Adipose tissue (tissue), 3 donors: ENCODE data around the gene CITED4. TPM values are rescaled to one million over a fixed set of nuclear protein-coding genes. Genes with fewer than 3 reads are reported as not detected.

Experiments used
- H3K27ac ChIP-seq: one replicate; pipeline ENCODE4 v1.5.1; 2013; ENCODE audit warnings: low read depth, low read length
- WGBS, 3 donors: extraction: QIAGEN DNeasy Blood & Tissue Kit; methylation state at CpG; one replicate each; pipeline ENCODE4 v1.1.7; 2013; 5-methylcytosine and 5-hydroxymethylcytosine counted together
- polyA plus RNA-seq, 3 donors: library from polyadenylated mRNA; stranded (reverse); fragments of 200-250 nt; gene quantifications; one replicate each; pipeline ENCODE4 v1.2.3, GENCODE V29; 2013
- donor health status: healthy with polysubstance abuse.
- donor health status: Bipolar disorder and iron deficiency.
- donor health status: healthy.

Gene CITED4
- polyA plus RNA-seq, 3 donors = 6.0 to 20.4 (median 10.2) TPM

- no peak overlapping the region for H3K27ac ChIP-seq
- 69 to 75% (median 69%) methylated on average over 2 of the region's 2 CpGs for WGBS, 3 donors
Observed at GRCh38 chr1:40890771-40891170, 28.6 kb upstream of the CITED4 start.

GRCh38 chr1:40887652-40888051 is 25.5 kb upstream of the CITED4 start:
- H3K27ac ChIP-seq = no peak overlapping the region
- WGBS, 3 donors = 90 to 97% (median 94%) methylated on average over 6 of the region's 6 CpGs

- H3K27ac ChIP-seq = no peak overlapping the region
- 76 to 87% (median 84%) methylated on average over 1 of the region's 1 CpG for WGBS, 3 donors
Observed at GRCh38 chr1:40887012-40887378, 24.8 kb upstream of the CITED4 start.

- WGBS, 3 donors = 68 to 85% (median 80%) methylated on average over 7 of the region's 7 CpGs
- H3K27ac ChIP-seq = no peak overlapping the region
Observed at GRCh38 chr1:40886318-40887011, 24.3 kb upstream of the CITED4 start.

GRCh38 chr1:40884055-40884795 is 22.1 kb upstream of the CITED4 start:
- H3K27ac ChIP-seq = no peak overlapping the region
- WGBS, 3 donors = 25% methylated on average over 65 to 73 of the region's 73 CpGs

- H3K27ac ChIP-seq = no peak overlapping the region
- WGBS, 3 donors = 83 to 90% (median 89%) methylated on average over 6 of the region's 6 CpGs
Observed at GRCh38 chr1:40880813-40881549, 18.8 kb upstream of the CITED4 start.

GRCh38 chr1:40879482-40880175 is 17.5 kb upstream of the CITED4 start:
- no peak overlapping the region for H3K27ac ChIP-seq
- 90 to 95% (median 91%) methylated on average over 11 of the region's 11 CpGs for WGBS, 3 donors

GRCh38 chr1:40878906-40879305 is 16.7 kb upstream of the CITED4 start:
- H3K27ac ChIP-seq = no peak overlapping the region
- 95 to 100% (median 98%) methylated on average over 2 of the region's 2 CpGs for WGBS, 3 donors

- WGBS, 3 donors = 12 to 40% (median 21%) methylated on average over 4 of the region's 4 CpGs
- H3K27ac ChIP-seq = no peak overlapping the region
Observed at GRCh38 chr1:40877698-40878097, 15.5 kb upstream of the CITED4 start.

- no peak overlapping the region for H3K27ac ChIP-seq
- WGBS, 3 donors = 85 to 91% (median 89%) methylated on average over 1 of the region's 1 CpG
Observed at GRCh38 chr1:40876891-40877290, 14.7 kb upstream of the CITED4 start.

GRCh38 chr1:40876436-40876761 is 14.2 kb upstream of the CITED4 start:
- H3K27ac ChIP-seq = no peak overlapping the region
- 87 to 94% (median 87%) methylated on average over 2 of the region's 2 CpGs for WGBS, 3 donors

GRCh38 chr1:40873863-40874472 is 11.8 kb upstream of the CITED4 start:
- no peak overlapping the region for H3K27ac ChIP-seq
- WGBS, 3 donors = 94 to 99% (median 95%) methylated on average over 7 of the region's 7 CpGs

- WGBS, 3 donors = 73 to 89% (median 77%) methylated on average over 3 of the region's 3 CpGs
- no peak overlapping the region for H3K27ac ChIP-seq
Observed at GRCh38 chr1:40872276-40872675, 10.1 kb upstream of the CITED4 start.

- H3K27ac ChIP-seq = no peak overlapping the region
- 87 to 96% (median 93%) methylated on average over 2 of the region's 2 CpGs for WGBS, 3 donors
Observed at GRCh38 chr1:40870135-40870728, 8.1 kb upstream of the CITED4 start.

- no peak overlapping the region for H3K27ac ChIP-seq
- WGBS, 3 donors = 65 to 91% (median 84%) methylated on average over 4 of the region's 4 CpGs
Observed at GRCh38 chr1:40868051-40868723, 6.0 kb upstream of the CITED4 start.

GRCh38 chr1:40861224-40862003 is 749 bp downstream of the CITED4 start:
- 2 to 3% (median 2%) methylated on average over 78 to 98 of the region's 98 CpGs for WGBS, 3 donors

GRCh38 chr1:40860706-40861223 is 1.4 kb downstream of the CITED4 start:
- H3K27ac ChIP-seq = no peak overlapping the region
- 22 to 26% (median 23%) methylated on average over 10 of the region's 10 CpGs for WGBS, 3 donors

More at GRCh38 chr1:40861224-40862003, 749 bp downstream of the CITED4 start:
- no peak overlapping the region for H3K27ac ChIP-seq
